Upper lobe of left lung (tissue), 4 donors: Measurements from ENCODE around the gene CNP.

Experiments used
- CTCF ChIP-seq, 6 experiments: fragments of 450-650 bp in 4 of 6; fragments of 200-600 bp in 2 of 6; sonication (generic) in 2 of 6; IDR thresholded peaks; one replicate each; pipeline ENCODE4 v1.5.1; 2016 to 2019; ENCODE audit warnings: antibody characterized with exemption in 6 of 6
- EP300 ChIP-seq, 4 donors: sonication (generic); formaldehyde crosslinking; IDR thresholded peaks; one replicate each; pipeline ENCODE4 v1.5.1; 2017; ENCODE audit warnings: antibody characterized with exemption in 4 of 4, control low read depth in 2 of 4
- POLR2A ChIP-seq, 4 donors: fragments of 450-650 bp; IDR thresholded peaks; one replicate each; pipeline ENCODE4 v1.5.1; 2016 to 2017; ENCODE audit warnings: antibody characterized with exemption in 4 of 4, mild to moderate bottlenecking in 2 of 4
- POLR2AphosphoS5 ChIP-seq, 2 donors: sonication (generic); formaldehyde crosslinking; IDR thresholded peaks; one replicate each; pipeline ENCODE4 v1.5.1; 2017; ENCODE audit warnings: antibody characterized with exemption in 2 of 2

- TF ChIP-seq CTCF (IDR thresholded peaks at IDR 0.05) (no peak), EP300 (IDR thresholded peaks at IDR 0.05) (no peak), POLR2A (IDR thresholded peaks at IDR 0.05) (no peak), POLR2AphosphoS5 (IDR thresholded peaks at IDR 0.05) (no peak)
These were observed 9.7 kb downstream of the CNP start for GRCh38 chr17:41976142-41976768.
